ENCODE measurements around the gene EFNA5.
"Not testable (repeated sequence)": the region's sequence is repeated elsewhere in the genome, so short reads cannot be mapped to it uniquely, and the experiment has no call there.

EFNA5 gene

DNA sequence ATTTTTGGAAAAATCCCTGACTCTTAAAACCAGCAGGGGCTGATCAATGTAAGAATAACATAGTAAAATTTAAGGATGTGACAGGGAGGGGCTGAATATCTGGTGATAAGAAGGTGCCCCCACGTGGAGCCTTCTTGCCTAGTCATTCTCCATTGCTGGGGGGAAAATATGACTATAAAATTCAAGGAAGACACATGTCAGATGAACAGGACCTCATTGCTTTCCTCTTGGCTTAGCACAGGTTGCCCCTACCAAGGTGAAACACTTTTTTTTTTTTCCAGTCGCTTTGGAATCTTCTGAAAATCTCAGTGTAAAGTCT, 310.9 kb downstream of the EFNA5 start:
- Histone ChIP-seq H3K27me3 (ENCODE audit: insufficient read depth, low read length) (no peaks in the 10 kb centered on the region), H3K4me3 (ENCODE audit: low read depth, low read length) (no peak overlapping the region), H3K4me1 (ENCODE audit: control insufficient read depth, insufficient read depth, low read length, unreplicated experiment) (peaks cover 19% of the 10 kb centered on the region), H2AFZ (ENCODE audit: low read length, unreplicated experiment) (peak overlapping the region; percentile 80), H3K36me3 (ENCODE audit: insufficient read depth, low read length) (no peaks in the 10 kb centered on the region), H3K79me2 (ENCODE audit: control insufficient read depth, insufficient read depth, low read length, unreplicated experiment) (no peaks in the 10 kb centered on the region), H3K27ac (ENCODE audit: low read depth, low read length) (0 out of 2 replicates have a peak overlapping the region, but pooled peaks have one; percentile 15)

DNA sequence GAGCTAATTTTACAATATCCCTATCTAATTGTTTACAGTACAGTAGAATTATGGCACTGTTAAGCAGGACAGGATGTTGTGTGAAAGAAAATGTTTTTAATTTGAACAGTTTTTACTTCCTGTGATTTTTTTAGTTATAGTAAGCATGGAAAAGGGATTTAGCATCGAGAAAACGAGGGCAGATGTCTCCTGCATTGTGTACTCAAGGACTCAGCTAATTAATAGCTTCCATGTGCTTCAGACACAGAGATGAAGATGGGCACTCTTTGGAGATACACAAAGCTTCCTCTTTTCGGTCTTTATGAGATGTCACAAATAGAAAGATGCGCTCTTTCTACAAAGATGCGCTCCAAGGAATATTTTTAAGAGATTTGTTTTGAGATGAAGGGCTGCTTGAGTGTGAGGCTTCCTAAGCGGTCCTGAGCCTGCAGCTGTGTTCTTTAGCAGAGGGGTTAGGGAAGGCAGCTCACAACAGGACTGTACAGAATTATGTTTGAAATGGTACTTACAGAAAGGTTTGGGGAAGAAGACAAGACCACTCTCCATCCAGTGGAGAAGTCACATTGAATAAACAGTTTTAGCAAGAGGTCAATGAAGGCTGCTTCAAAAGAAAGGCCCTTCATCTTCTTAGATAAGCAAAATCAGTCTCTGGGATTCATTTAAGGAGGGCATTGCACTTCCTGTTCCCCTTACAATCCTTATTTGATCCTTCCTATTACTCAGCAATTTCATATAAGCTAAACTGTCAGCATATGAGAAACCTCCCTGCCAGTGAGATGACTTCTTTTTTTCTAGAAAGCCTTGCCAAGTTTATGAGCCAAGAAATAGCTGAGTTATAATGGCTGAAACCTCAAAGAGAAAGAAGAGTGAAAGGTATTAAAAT, 311.5 kb downstream of the EFNA5 start:
- Histone ChIP-seq H3K36me3 (ENCODE audit: insufficient read depth, low read length) (no peaks in the 10 kb centered on the region), H3K27ac (ENCODE audit: low read depth, low read length) (peak overlapping the region; percentile 15; the same call in 1 of the 2 replicates), H3K79me2 (ENCODE audit: control insufficient read depth, insufficient read depth, low read length, unreplicated experiment) (no peaks in the 10 kb centered on the region), H3K4me1 (ENCODE audit: control insufficient read depth, insufficient read depth, low read length, unreplicated experiment) (peaks cover 19% of the 10 kb centered on the region), H3K4me3 (ENCODE audit: low read depth, low read length) (no peak overlapping the region), H3K27me3 (ENCODE audit: insufficient read depth, low read length) (no peaks in the 10 kb centered on the region), H2AFZ (ENCODE audit: low read length, unreplicated experiment) (peak overlapping the region; percentile 80)

DNA sequence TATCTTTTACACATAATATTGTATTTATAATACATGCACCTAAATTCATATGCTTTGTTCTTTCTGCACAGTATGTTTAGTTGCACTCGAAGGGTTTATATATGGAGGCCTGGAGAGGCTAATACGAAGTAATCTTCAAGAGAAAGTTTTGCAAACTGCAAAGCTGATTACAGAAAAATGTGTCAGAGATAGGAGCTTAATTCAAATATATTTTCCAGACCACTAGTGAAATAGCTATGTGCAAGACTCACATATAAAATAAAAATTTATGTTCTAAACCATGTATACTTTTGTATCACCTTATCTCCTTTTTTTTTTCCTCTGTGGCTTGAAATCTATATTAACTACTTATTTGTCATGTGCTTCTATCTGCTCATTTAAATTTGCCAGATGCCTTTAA, 313.8 kb downstream of the EFNA5 start:
- Histone ChIP-seq H2AFZ (ENCODE audit: low read length, unreplicated experiment) (no peak overlapping the region), H3K79me2 (ENCODE audit: control insufficient read depth, insufficient read depth, low read length, unreplicated experiment) (no peaks in the 10 kb centered on the region), H3K27ac (ENCODE audit: low read depth, low read length) (no peak overlapping the region), H3K4me3 (ENCODE audit: low read depth, low read length) (no peak overlapping the region), H3K36me3 (ENCODE audit: insufficient read depth, low read length) (no peaks in the 10 kb centered on the region), H3K4me1 (ENCODE audit: control insufficient read depth, insufficient read depth, low read length, unreplicated experiment) (peaks cover 15% of the 10 kb centered on the region), H3K27me3 (ENCODE audit: insufficient read depth, low read length) (no peaks in the 10 kb centered on the region)

DNA sequence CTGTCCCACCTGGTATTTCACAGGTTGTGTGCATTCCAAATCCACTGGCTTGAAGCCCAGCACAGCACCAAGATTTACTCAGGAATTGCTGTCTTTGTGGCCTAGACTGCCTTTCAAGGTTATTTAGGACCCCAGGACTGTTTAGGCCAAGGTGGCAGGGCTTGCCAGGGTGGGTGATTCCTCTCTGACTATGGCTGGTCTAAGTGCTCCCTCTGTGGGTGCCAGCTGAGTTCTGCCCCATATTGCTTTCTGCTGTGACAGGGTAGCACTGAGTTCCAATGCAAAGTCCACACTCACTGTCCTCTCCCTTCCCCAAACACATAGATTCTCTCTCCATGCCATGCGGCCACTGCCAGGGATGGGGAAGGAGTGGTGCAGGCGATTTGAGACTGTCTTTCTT, 318.2 kb downstream of the EFNA5 start:
- no peaks in the 10 kb centered on the region for H3K79me2 ChIP-seq (ENCODE audit: control insufficient read depth, insufficient read depth, low read length, unreplicated experiment)
- H3K4me1 ChIP-seq (ENCODE audit: control insufficient read depth, insufficient read depth, low read length, unreplicated experiment), result no peaks in the 10 kb centered on the region
- no peak overlapping the region for H3K27ac ChIP-seq (ENCODE audit: low read depth, low read length)
- H2AFZ ChIP-seq (ENCODE audit: low read length, unreplicated experiment), result no peak overlapping the region
- H3K27me3 ChIP-seq (ENCODE audit: insufficient read depth, low read length), result no peaks in the 10 kb centered on the region
- H3K4me3 ChIP-seq (ENCODE audit: low read depth, low read length), result no peak overlapping the region
- H3K36me3 ChIP-seq (ENCODE audit: insufficient read depth, low read length), result no peaks in the 10 kb centered on the region

DNA sequence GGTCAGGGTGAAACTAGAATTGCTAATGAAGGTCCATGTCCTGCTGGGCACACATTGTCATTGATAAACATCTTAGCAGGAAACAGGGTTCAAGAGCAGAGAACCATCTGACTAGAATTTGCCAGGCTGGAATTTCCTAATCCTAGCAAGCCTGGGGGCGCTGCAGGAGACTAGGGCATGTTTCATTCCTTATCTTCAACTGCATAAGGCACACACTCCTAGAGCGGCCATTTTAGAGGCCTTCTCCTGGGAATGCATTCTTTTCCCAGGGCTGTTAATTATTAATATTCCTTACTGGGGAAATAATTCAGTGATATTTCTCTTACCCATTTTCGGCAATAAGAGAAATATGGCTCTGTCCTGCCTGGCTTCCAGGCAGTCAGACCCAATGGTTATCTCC, 324.2 kb downstream of the EFNA5 start:
- not testable (repeated sequence) for H3K4me3 ChIP-seq (ENCODE audit: low read depth, low read length); H3K27ac ChIP-seq (ENCODE audit: low read depth, low read length); H3K36me3 ChIP-seq (ENCODE audit: insufficient read depth, low read length); H2AFZ ChIP-seq (ENCODE audit: low read length, unreplicated experiment); H3K4me1 ChIP-seq (ENCODE audit: control insufficient read depth, insufficient read depth, low read length, unreplicated experiment); H3K79me2 ChIP-seq (ENCODE audit: control insufficient read depth, insufficient read depth, low read length, unreplicated experiment); H3K27me3 ChIP-seq (ENCODE audit: insufficient read depth, low read length)

DNA sequence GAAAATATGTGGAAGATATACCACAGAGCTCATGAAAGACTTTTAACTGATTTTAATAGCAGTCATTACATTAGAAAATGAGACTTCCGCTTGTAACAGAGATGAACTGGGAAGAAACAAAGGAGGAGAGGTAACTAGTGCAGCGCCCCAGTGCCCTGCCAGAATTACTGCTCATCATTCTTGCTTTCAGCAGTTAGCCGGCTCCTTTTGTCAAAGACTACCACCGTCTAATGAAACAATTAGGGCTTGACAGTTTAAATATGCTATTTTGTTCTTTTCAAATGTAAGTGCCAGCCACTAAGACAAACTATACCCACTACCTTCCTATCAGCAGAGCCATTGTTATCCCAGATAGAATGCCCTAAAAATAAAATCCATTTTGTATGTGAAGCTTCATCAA, 328.4 kb downstream of the EFNA5 start:
- H3K27ac ChIP-seq (ENCODE audit: low read depth, low read length), result no peak overlapping the region
- no peak overlapping the region for H3K4me3 ChIP-seq (ENCODE audit: low read depth, low read length)
- no peaks in the 10 kb centered on the region for H3K79me2 ChIP-seq (ENCODE audit: control insufficient read depth, insufficient read depth, low read length, unreplicated experiment)

DNA sequence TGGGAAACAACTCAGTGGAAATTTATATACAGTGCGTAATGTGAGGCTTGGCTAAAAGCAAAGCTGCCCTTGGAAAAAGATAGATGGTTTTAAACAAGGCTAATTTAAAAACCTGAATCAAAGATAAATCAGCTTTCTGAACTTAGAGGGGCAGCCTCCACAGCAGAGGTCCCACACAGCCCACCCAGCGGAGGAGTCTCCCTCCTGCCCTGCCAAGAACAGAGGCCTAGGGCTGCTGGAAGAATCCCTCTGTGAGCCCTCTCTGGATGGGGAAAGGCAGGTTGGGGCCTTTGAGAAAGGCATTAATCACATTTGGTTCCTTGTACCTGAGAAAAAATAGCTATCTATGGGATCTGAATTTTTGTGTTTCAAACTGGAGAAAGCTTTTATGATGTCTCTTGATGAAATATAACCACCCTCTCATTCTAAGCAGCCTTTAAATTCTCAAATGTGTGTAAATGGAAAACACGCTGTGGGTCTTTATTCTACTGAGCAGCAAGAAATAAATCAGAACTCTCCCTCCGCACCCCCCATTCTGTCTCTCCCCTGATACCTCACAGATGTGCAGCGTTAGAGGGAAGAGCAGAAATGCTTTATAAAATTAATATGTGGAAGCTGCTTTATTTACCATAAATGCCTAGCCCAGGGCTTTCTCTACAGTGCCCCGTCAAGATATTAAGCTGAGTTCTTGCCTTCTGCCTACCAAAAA, 329.2 kb downstream of the EFNA5 start:
- no peak overlapping the region for H3K4me3 ChIP-seq (ENCODE audit: low read depth, low read length)
- H3K79me2 ChIP-seq (ENCODE audit: control insufficient read depth, insufficient read depth, low read length, unreplicated experiment), result no peaks in the 10 kb centered on the region
- H2AFZ ChIP-seq (ENCODE audit: low read length, unreplicated experiment), result no peak overlapping the region
- H3K27me3 ChIP-seq (ENCODE audit: insufficient read depth, low read length), result no peaks in the 10 kb centered on the region
- H3K4me1 ChIP-seq (ENCODE audit: control insufficient read depth, insufficient read depth, low read length, unreplicated experiment), result no peaks in the 10 kb centered on the region
- no peaks in the 10 kb centered on the region for H3K36me3 ChIP-seq (ENCODE audit: insufficient read depth, low read length)
- no peak overlapping the region for H3K27ac ChIP-seq (ENCODE audit: low read depth, low read length)

More for the DNA sequence above, 328.4 kb downstream of the EFNA5 start:
- no peaks in the 10 kb centered on the region for H3K36me3 ChIP-seq (ENCODE audit: insufficient read depth, low read length)
- H3K4me1 ChIP-seq (ENCODE audit: control insufficient read depth, insufficient read depth, low read length, unreplicated experiment), result no peaks in the 10 kb centered on the region
- no peaks in the 10 kb centered on the region for H3K27me3 ChIP-seq (ENCODE audit: insufficient read depth, low read length)
- H2AFZ ChIP-seq (ENCODE audit: low read length, unreplicated experiment), result no peak overlapping the region

DNA sequence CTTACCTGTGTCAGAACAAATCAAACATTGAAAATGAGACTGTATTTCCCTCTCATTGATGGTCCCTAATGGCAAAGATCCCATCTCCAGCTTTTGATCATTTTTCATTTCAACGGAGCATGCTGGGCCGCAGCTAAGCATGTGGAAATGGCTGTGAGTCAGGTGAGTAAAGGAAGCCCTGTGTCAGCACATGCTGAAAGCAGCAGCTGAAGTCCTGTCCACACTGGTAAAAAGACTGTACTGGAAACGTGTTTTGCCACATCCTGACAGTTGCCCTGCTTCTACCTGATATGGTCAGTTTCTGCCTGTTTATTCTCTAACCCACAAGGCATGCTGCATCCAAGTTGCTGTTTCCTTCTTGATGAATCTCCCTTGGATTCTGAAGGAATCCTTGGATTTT, 330.1 kb downstream of the EFNA5 start:
- no peak overlapping the region for H3K27ac ChIP-seq (ENCODE audit: low read depth, low read length)
- H2AFZ ChIP-seq (ENCODE audit: low read length, unreplicated experiment), result no peak overlapping the region

DNA sequence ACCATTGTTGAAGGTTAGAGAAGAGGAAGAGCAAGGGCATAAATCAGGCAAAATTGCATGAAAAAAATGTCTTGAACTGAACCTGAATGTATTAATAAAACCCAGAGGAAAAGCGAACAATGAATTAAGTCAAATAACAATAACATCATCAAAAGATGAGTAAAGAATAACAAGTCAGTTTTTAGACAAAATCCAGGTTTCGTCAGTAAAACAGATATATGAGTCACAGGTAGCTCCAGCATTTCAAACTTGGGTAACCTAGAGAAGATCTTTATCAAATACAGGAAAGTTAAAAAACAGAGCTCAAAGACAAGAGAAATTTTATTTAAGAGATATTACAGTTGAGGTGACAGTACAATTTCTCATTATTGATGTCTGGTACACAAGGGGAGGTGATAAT, 332.4 kb downstream of the EFNA5 start:
- H3K27me3 ChIP-seq (ENCODE audit: insufficient read depth, low read length), result no peaks in the 10 kb centered on the region
- H3K4me3 ChIP-seq (ENCODE audit: low read depth, low read length), result no peak overlapping the region
- no peaks in the 10 kb centered on the region for H3K79me2 ChIP-seq (ENCODE audit: control insufficient read depth, insufficient read depth, low read length, unreplicated experiment)
- H3K36me3 ChIP-seq (ENCODE audit: insufficient read depth, low read length), result no peaks in the 10 kb centered on the region
- H2AFZ ChIP-seq (ENCODE audit: low read length, unreplicated experiment), result no peak overlapping the region
- H3K4me1 ChIP-seq (ENCODE audit: control insufficient read depth, insufficient read depth, low read length, unreplicated experiment), result no peaks in the 10 kb centered on the region
- H3K27ac ChIP-seq (ENCODE audit: low read depth, low read length), result no peak overlapping the region

More for the DNA sequence above, 330.1 kb downstream of the EFNA5 start:
- H3K4me1 ChIP-seq (ENCODE audit: control insufficient read depth, insufficient read depth, low read length, unreplicated experiment), result no peaks in the 10 kb centered on the region
- H3K4me3 ChIP-seq (ENCODE audit: low read depth, low read length), result no peak overlapping the region
- no peaks in the 10 kb centered on the region for H3K36me3 ChIP-seq (ENCODE audit: insufficient read depth, low read length)
- no peaks in the 10 kb centered on the region for H3K27me3 ChIP-seq (ENCODE audit: insufficient read depth, low read length)
- no peaks in the 10 kb centered on the region for H3K79me2 ChIP-seq (ENCODE audit: control insufficient read depth, insufficient read depth, low read length, unreplicated experiment)

DNA sequence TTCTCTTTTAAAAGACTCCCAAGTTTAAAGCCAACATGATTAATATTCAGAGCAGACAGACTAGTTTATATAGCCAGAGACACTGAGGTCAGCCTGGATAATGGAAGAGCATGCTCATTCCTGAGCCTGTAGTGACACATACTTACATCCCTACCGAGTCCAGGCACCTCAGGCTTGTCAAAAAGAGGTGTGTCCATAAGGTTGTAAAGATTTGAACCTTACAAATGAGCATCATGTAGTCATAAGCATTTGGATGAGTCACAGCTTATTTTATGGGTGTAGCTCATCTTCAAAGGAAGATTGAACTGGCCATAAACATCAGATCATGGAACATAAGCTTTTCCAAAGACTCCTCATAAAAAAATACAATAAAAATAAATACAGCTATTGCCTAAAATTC, 333.5 kb downstream of the EFNA5 start:
- H3K79me2 ChIP-seq (ENCODE audit: control insufficient read depth, insufficient read depth, low read length, unreplicated experiment), result no peaks in the 10 kb centered on the region
- no peaks in the 10 kb centered on the region for H3K27me3 ChIP-seq (ENCODE audit: insufficient read depth, low read length)
- no peaks in the 10 kb centered on the region for H3K4me1 ChIP-seq (ENCODE audit: control insufficient read depth, insufficient read depth, low read length, unreplicated experiment)
- no peak overlapping the region for H3K27ac ChIP-seq (ENCODE audit: low read depth, low read length)
- no peak overlapping the region for H2AFZ ChIP-seq (ENCODE audit: low read length, unreplicated experiment)
- no peaks in the 10 kb centered on the region for H3K36me3 ChIP-seq (ENCODE audit: insufficient read depth, low read length)
- no peak overlapping the region for H3K4me3 ChIP-seq (ENCODE audit: low read depth, low read length)

DNA sequence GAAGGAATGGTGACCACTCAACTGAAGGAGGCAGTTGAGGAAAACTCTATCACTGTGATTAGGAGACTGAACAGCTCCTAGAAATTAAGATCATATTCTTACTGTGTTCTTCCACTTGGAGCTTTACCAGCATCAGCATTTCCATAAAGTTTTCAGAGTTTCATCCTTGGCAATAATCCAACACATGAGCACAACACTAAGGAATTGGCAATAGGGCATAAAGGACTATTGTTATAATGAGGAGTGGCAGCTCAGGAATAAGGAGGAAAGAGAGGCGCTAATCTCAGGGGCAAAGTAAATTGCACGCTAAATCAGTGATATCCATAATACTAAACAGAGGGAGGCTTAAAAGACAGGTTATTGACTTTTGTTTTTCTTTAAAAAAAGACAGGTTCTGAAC, 338.9 kb downstream of the EFNA5 start:
- H3K79me2 ChIP-seq (ENCODE audit: control insufficient read depth, insufficient read depth, low read length, unreplicated experiment), result no peaks in the 10 kb centered on the region
- no peaks in the 10 kb centered on the region for H3K27me3 ChIP-seq (ENCODE audit: insufficient read depth, low read length)
- H3K4me3 ChIP-seq (ENCODE audit: low read depth, low read length), result no peak overlapping the region
- no peak overlapping the region for H3K27ac ChIP-seq (ENCODE audit: low read depth, low read length)
- peaks cover 4% of the 10 kb centered on the region for H3K4me1 ChIP-seq (ENCODE audit: control insufficient read depth, insufficient read depth, low read length, unreplicated experiment)
- no peaks in the 10 kb centered on the region for H3K36me3 ChIP-seq (ENCODE audit: insufficient read depth, low read length)
- H2AFZ ChIP-seq (ENCODE audit: low read length, unreplicated experiment), result no peak overlapping the region

Measured in ACC112 (cell line).